ENCODE data around the gene SMIM13.

GRCh38 chr6:11067348-11067747, 26.3 kb upstream of the SMIM13 start:
- TF ChIP-seq CTCF (IDR thresholded peaks at IDR 0.05) (no peak), POLR2A (IDR thresholded peaks at IDR 0.05) (no peak)
